Measurements from ENCODE around the gene IYD.

- TF ChIP-seq CTCF (IDR thresholded peaks at IDR 0.05) (no peak), POLR2A (IDR thresholded peaks at IDR 0.05) (no peak), EP300 (IDR thresholded peaks at IDR 0.05) (no peak)
Measured at GRCh38 chr6:150408842-150409241, 40.0 kb downstream of the IYD start.

Data from ovary (tissue), 3 donors.